H1 (cell line): Measurements from ENCODE around the gene MYH7. TPM values are rescaled to one million over a fixed set of nuclear protein-coding genes. Genes with fewer than 3 reads are reported as not detected.

Source experiments
- CTCF ChIA-PET: fragments of 300-600 bp; sonication (Branson Sonifier 250); formaldehyde crosslinking; loops from one replicate; lab custom pipeline; 2021; ENCODE audit not compliant: partially characterized antibody; lab: Charles Lee
- POLR2A ChIA-PET: fragments of 300-600 bp; sonication (Branson Sonifier 250); formaldehyde crosslinking; loops from one replicate; lab custom pipeline; 2021; ENCODE audit warnings: inconsistent platforms; ENCODE audit not compliant: partially characterized antibody; lab: Charles Lee
- DNase-seq, 2 experiments: peaks; one replicate each; pipeline versions ENCODE4 v3.0.0 to v3.0.0-alpha.2; 2010 to 2022; ENCODE audit warnings: low spot score in 2 of 2, low read depth in 1 of 2, mixed read lengths in 1 of 2
- FAIRE-seq: peaks from 2 replicates; lab custom pipeline; 2011; peaks lifted over from hg19 to GRCh38; lab: Jason Lieb, UNC
- H2AFZ ChIP-seq: 2 replicates; pipeline ENCODE4 v1.8.1; 2012; ENCODE audit warnings: low read length, inconsistent platforms
- H2AK5ac ChIP-seq: 2 replicates; pipeline ENCODE4 v1.6.1; 2013; ENCODE audit warnings: low read depth, low read length
- H2BK120ac ChIP-seq: replicated peaks from 2 replicates; pipeline ENCODE3; 2013; ENCODE audit warnings: low read depth, low read length, inconsistent platforms
- H2BK12ac ChIP-seq: 2 replicates; pipeline ENCODE4 v1.6.1; 2013; ENCODE audit warnings: low read depth, low read length
- H2BK15ac ChIP-seq: 2 replicates; pipeline ENCODE4 v1.6.1; 2013; ENCODE audit warnings: low read length
- H2BK20ac ChIP-seq: 2 replicates; pipeline ENCODE4 v1.6.1; 2013; ENCODE audit warnings: low read length
- H2BK5ac ChIP-seq: 2 replicates; pipeline ENCODE4 v1.6.1; 2013; ENCODE audit warnings: low read depth, low read length
- H3K14ac ChIP-seq: 2 replicates; pipeline ENCODE4 v1.6.1; 2013; ENCODE audit warnings: inconsistent platforms; ENCODE audit not compliant: insufficient read length
- H3K18ac ChIP-seq: 2 replicates; pipeline ENCODE4 v1.6.1; 2013; ENCODE audit warnings: low read length; ENCODE audit errors: extremely low read depth
- H3K23ac ChIP-seq: 2 replicates; pipeline ENCODE4 v1.6.1; 2013; ENCODE audit warnings: inconsistent platforms; ENCODE audit not compliant: insufficient read length
- H3K23me2 ChIP-seq: 2 replicates; pipeline ENCODE4 v1.6.1; 2013; ENCODE audit warnings: low read depth, low read length
- H3K27ac ChIP-seq: 2 replicates; pipeline ENCODE4 v1.6.1; 2011; ENCODE audit warnings: low read depth, low read length, inconsistent platforms
- H3K27me3 ChIP-seq, 4 experiments: replicated peaks in 1 of 4; 1 replicate in 1 of 4; 2 replicates in 3 of 4; pipeline versions ENCODE4 v1.6.1 to v1.8.1; 2011 to 2013; ENCODE audit warnings: low read length in 3 of 4, mild to moderate bottlenecking in 3 of 4, inconsistent platforms in 2 of 4, mixed read lengths in 2 of 4, moderate library complexity in 1 of 4; ENCODE audit not compliant: control insufficient read depth in 3 of 4, insufficient read depth in 3 of 4; ENCODE audit errors: extremely low read depth in 1 of 4
- H3K36me3 ChIP-seq, 4 experiments: 2 replicates each; pipeline versions ENCODE4 v1.6.1 to v1.8.1; 2011 to 2013; ENCODE audit warnings: mild to moderate bottlenecking in 4 of 4, low read length in 3 of 4, moderate library complexity in 2 of 4, control low read depth in 1 of 4, inconsistent platforms in 1 of 4; ENCODE audit not compliant: insufficient read depth in 4 of 4, control insufficient read depth in 2 of 4
- H3K4ac ChIP-seq: replicated peaks from 2 replicates; pipeline ENCODE3; 2013; ENCODE audit warnings: low read length, low read depth, mixed read lengths, inconsistent platforms; ENCODE audit not compliant: insufficient read length
- H3K4me1 ChIP-seq, 4 experiments: replicated peaks in 1 of 4; 1 replicate in 1 of 4; 2 replicates in 3 of 4; pipeline versions ENCODE4 v1.6.1 to v1.8.1; 2011 to 2013; ENCODE audit warnings: low read length in 3 of 4, inconsistent platforms in 2 of 4, mixed read lengths in 1 of 4; ENCODE audit not compliant: insufficient read depth in 4 of 4, control insufficient read depth in 3 of 4
- H3K4me2 ChIP-seq, 2 experiments: 2 replicates each; pipeline versions ENCODE4 v1.6.1 to v1.8.1; 2011 to 2013; ENCODE audit warnings: low read depth in 2 of 2, low read length in 2 of 2, control low read depth in 1 of 2, inconsistent platforms in 1 of 2, mild to moderate bottlenecking in 1 of 2; ENCODE audit not compliant: insufficient read depth in 1 of 2
- H3K4me3 ChIP-seq, 4 experiments: fragments of 200-600, 300-600 bp in 1 of 4; sonication (generic), shearing (Covaris generic), sonication (Bioruptor Twin) in 1 of 4; 2 replicates each; pipeline versions ENCODE4 v1.5.1 to v1.8.1; 2011 to 2016; ENCODE audit warnings: low read length in 4 of 4, low read depth in 3 of 4, control low read depth in 2 of 4, inconsistent platforms in 2 of 4, mild to moderate bottlenecking in 2 of 4, mixed read lengths in 1 of 4, moderate library complexity in 1 of 4; ENCODE audit not compliant: insufficient read depth in 2 of 4; ENCODE audit errors: extremely low read depth in 1 of 4
- H3K56ac ChIP-seq: replicated peaks from 2 replicates; pipeline ENCODE3; 2013; ENCODE audit warnings: low read depth, mild to moderate bottlenecking, mixed read lengths, low read length, inconsistent platforms; ENCODE audit not compliant: insufficient read length
- H3K79me1 ChIP-seq: 2 replicates; pipeline ENCODE4 v1.6.1; 2013; ENCODE audit warnings: low read depth, low read length, control low read depth
- H3K79me2 ChIP-seq, 2 experiments: 2 replicates each; pipeline versions ENCODE4 v1.6.1 to v1.8.1; 2012 to 2013; ENCODE audit warnings: low read length in 2 of 2, mild to moderate bottlenecking in 2 of 2, inconsistent platforms in 1 of 2; ENCODE audit not compliant: insufficient read depth in 2 of 2, control insufficient read depth in 1 of 2
- H3K9ac ChIP-seq, 4 experiments: replicated peaks in 1 of 4; 1 replicate in 1 of 4; 2 replicates in 3 of 4; pipeline versions ENCODE4 v1.6.1 to v1.8.1; 2011 to 2013; ENCODE audit warnings: low read depth in 3 of 4, low read length in 3 of 4, control low read depth in 2 of 4, mild to moderate bottlenecking in 2 of 4, moderate library complexity in 2 of 4, inconsistent platforms in 1 of 4; ENCODE audit errors: extremely low read depth in 1 of 4
- H3K9me3 ChIP-seq, 2 experiments: 2 replicates each; pipeline versions ENCODE4 v1.6.1 to v1.8.1; 2012 to 2013; ENCODE audit warnings: mild to moderate bottlenecking in 2 of 2, moderate library complexity in 2 of 2, control low read depth in 1 of 2, inconsistent platforms in 1 of 2, low read depth in 1 of 2, low read length in 1 of 2, mixed read lengths in 1 of 2; ENCODE audit not compliant: insufficient read depth in 2 of 2
- H4K20me1 ChIP-seq, 2 experiments: replicated peaks in 1 of 2; 2 replicates each; pipeline versions ENCODE3 to v1.8.1; 2011 to 2013; ENCODE audit warnings: inconsistent platforms in 2 of 2, low read length in 2 of 2, mild to moderate bottlenecking in 1 of 2; ENCODE audit not compliant: insufficient read depth in 2 of 2, control insufficient read depth in 1 of 2
- H4K5ac ChIP-seq: 2 replicates; pipeline ENCODE4 v1.6.1; 2013; ENCODE audit warnings: low read length, low read depth, mixed read lengths, inconsistent platforms; ENCODE audit not compliant: insufficient read length
- H4K8ac ChIP-seq: 2 replicates; pipeline ENCODE4 v1.8.0; 2013; ENCODE audit warnings: mild to moderate bottlenecking, moderate library complexity, low read length, inconsistent platforms; ENCODE audit not compliant: insufficient read depth; ENCODE audit errors: extremely low read depth
- H4K91ac ChIP-seq: replicated peaks from 2 replicates; pipeline ENCODE3; 2013; ENCODE audit warnings: low read length, mixed read lengths, inconsistent platforms; ENCODE audit not compliant: insufficient read length
- BACH1 ChIP-seq: IDR thresholded peaks from 2 replicates; pipeline ENCODE4 v1.6.1; 2012; ENCODE audit warnings: low read length, improper control_type of control experiment
- CHD1 ChIP-seq: IDR thresholded peaks from 2 replicates; pipeline ENCODE4 v1.6.1; 2012; ENCODE audit warnings: low read depth, low read length, improper control_type of control experiment
- GTF2F1 ChIP-seq: IDR thresholded peaks from 2 replicates; pipeline ENCODE4 v1.6.1; 2012; ENCODE audit warnings: low read depth, low read length, improper control_type of control experiment, borderline replicate concordance
- JUND ChIP-seq: IDR thresholded peaks from 2 replicates; pipeline ENCODE4 v1.6.1; 2011; ENCODE audit warnings: mild to moderate bottlenecking, improper control_type of control experiment, low read length
- MAFK ChIP-seq: IDR thresholded peaks from 2 replicates; pipeline ENCODE4 v1.6.1; 2012; ENCODE audit warnings: low read depth, mild to moderate bottlenecking, improper control_type of control experiment, low read length
- NRF1 ChIP-seq: IDR thresholded peaks from 2 replicates; pipeline ENCODE4 v1.6.1; 2011; ENCODE audit warnings: mild to moderate bottlenecking, low read depth, low read length, improper control_type of control experiment
- POLR2A ChIP-seq, 2 experiments: IDR thresholded peaks; 1 replicate in 1 of 2; 2 replicates in 1 of 2; pipeline ENCODE4 v1.6.1; 2011; ENCODE audit warnings: low read depth in 2 of 2, low read length in 2 of 2, mild to moderate bottlenecking in 2 of 2; ENCODE audit errors: control extremely low read depth in 1 of 2
- SIRT6 ChIP-seq: IDR thresholded peaks from one replicate; pipeline ENCODE4 v1.7.1; 2012; ENCODE audit warnings: low read length, inconsistent platforms
- SIX5 ChIP-seq: IDR thresholded peaks from 2 replicates; pipeline ENCODE4 v1.6.1; 2011; ENCODE audit warnings: mild to moderate bottlenecking, low read depth, low read length
- WGBS, 2 experiments: shearing (Covaris generic) in 1 of 2; methylation state at CpG; one replicate each; pipeline versions ENCODE4 v1.1.6 to v1.1.7; 2013 to 2015; ENCODE audit warnings: low lambda C conversion rate in 2 of 2, mixed read lengths in 2 of 2, inconsistent platforms in 1 of 2, low coverage in 1 of 2, missing lambda C conversion rate in 1 of 2; ENCODE audit not compliant: insufficient replicate concordance in 2 of 2, insufficient coverage in 1 of 2, insufficient read length in 1 of 2; ENCODE audit errors: extremely low coverage in 1 of 2, missing lambda C conversion rate in 1 of 2; 5-methylcytosine and 5-hydroxymethylcytosine counted together
- long read RNA-seq, 2 experiments: library from RNA in 1 of 2; library from capped mRNA in 1 of 2; stranded (forward); transcript quantifications; one replicate each; pipeline ENCODE4 v2.0.0, GENCODE V29; 2021; ENCODE audit warnings: inconsistent platforms in 1 of 2
- polyA minus RNA-seq, 3 experiments: library from RNA; depleted of rRNA, polyadenylated mRNA; stranded (reverse); fragments of >200 nt; gene quantifications; 1 replicate in 2 of 3; 2 replicates in 1 of 3; pipeline ENCODE4 v1.2.3, GENCODE V29; 2011
- polyA plus RNA-seq, 7 experiments: library from polyadenylated mRNA; depleted of rRNA in 3 of 7; stranded (reverse) in 5 of 7; unstranded in 2 of 7; fragments of >200 nt in 5 of 7; fragments of 200-250 nt in 2 of 7; gene quantifications; 1 replicate in 5 of 7; 2 replicates in 1 of 7; 4 replicates in 1 of 7; pipeline versions ENCODE4 v1.2.1 to v1.2.3, GENCODE V29; 2011 to 2013; ENCODE audit warnings: missing spikeins in 2 of 7, mixed read lengths in 2 of 7
- total RNA-seq: library from RNA; stranded (reverse); fragmentation: NEBNext Ultra II Directional; extraction: Animal tissue kit (Norgen Biotek cat#: 25700); gene quantifications from 2 replicates; pipeline ENCODE4 v1.2.1, GENCODE V29; 2021
- TF ChIP-seq, protein P1 (sequence below): IDR thresholded peaks from 2 replicates; pipeline ENCODE4 v1.6.1; 2011; ENCODE audit warnings: low read length, improper control_type of control experiment

Gene MYH7
- total RNA-seq (not detected in 2 replicates), polyA plus RNA-seq (2011; rRNA removed) (0.02 TPM in 1 of 2 replicates, not detected in the other), polyA minus RNA-seq (2011; rRNA and poly(A)+ RNA removed) (not detected in 2 replicates)
- polyA plus RNA-seq (2011; cell fraction: cytosol; rRNA removed), result not detected
- polyA plus RNA-seq (2011; cell fraction: nucleus; rRNA removed), result 0.01 TPM
- 0.03 TPM in 1 of 4 replicates, not detected in the others for polyA plus RNA-seq (2012, experiment 1 of 2)
- polyA plus RNA-seq (2012, experiment 2 of 2), result not detected
- polyA plus RNA-seq (2013, experiment 1 of 2), result not detected
- polyA plus RNA-seq (2013, experiment 2 of 2), result under 0.01 TPM
- not detected for polyA minus RNA-seq (2011; cell fraction: cytosol; rRNA and poly(A)+ RNA removed)
- polyA minus RNA-seq (2011; cell fraction: nucleus; rRNA and poly(A)+ RNA removed), result not detected
- long read RNA-seq, experiment 1, result 0 reads
- long read RNA-seq, experiment 2, result 0 reads

GRCh38 chr14:23435543-23436326 lies at the start of gene MYH7:
Gene MYH7 (minus strand): TSS chr14:23435660. CDS start chr14:23433732, 1,928 bp downstream.
- no peak within 1 kb of the TSS for H2BK20ac ChIP-seq
- no peak within 1 kb of the TSS for H3K18ac ChIP-seq
- H3K4me2 ChIP-seq, result no peak within 1 kb of the TSS
- H3K4me1 ChIP-seq, result peaks cover 0 to 6% (median 2%) of the 10 kb centered on the region in 4 experiments; a peak in 2 of 7 replicates
- H4K20me1 ChIP-seq, result no peaks in the 10 kb centered on the region
- no peaks in the 10 kb centered on the region for H3K9me3 ChIP-seq
- peak within 1 kb of the TSS; percentile 8; the same call in 1 of the 2 replicates for H2BK5ac ChIP-seq
- FAIRE-seq (no peak), DNase-seq (no peak)
- H4K91ac ChIP-seq, result no peak within 1 kb of the TSS
- no peaks in the 10 kb centered on the region for H3K79me1 ChIP-seq
- ChIA-PET POLR2A (interaction anchor here (0.6 to 1.3 kb wide), 4 partner anchors 22 to 114 kb away, joined by 3 to 4 read pairs (median 4); partner anchors contain the start of gene PABPN1), CTCF (interaction anchor here (0.6 to 3.2 kb wide), 19 partner anchors 9 to 315 kb away, joined by 3 to 19 read pairs (median 4); partner anchors contain the start of genes NGDN and SLC22A17)
- no peak within 1 kb of the TSS for H2AK5ac ChIP-seq
- H3K27me3 ChIP-seq, result peaks cover 0 to 4% (median 0%) of the 10 kb centered on the region in 4 experiments; a peak in 1 of 7 replicates
- H3K23me2 ChIP-seq, result no peaks in the 10 kb centered on the region
- H3K14ac ChIP-seq, result no peak within 1 kb of the TSS
- no peaks in the 10 kb centered on the region for H3K36me3 ChIP-seq
- no peak within 1 kb of the TSS for H2BK12ac ChIP-seq
- H3K23ac ChIP-seq, result no peak within 1 kb of the TSS
- no peak within 1 kb of the TSS for H4K8ac ChIP-seq
- no peak within 1 kb of the TSS for H2BK15ac ChIP-seq
- no peak within 1 kb of the TSS for H2AFZ ChIP-seq
- H2BK120ac ChIP-seq, result no peak within 1 kb of the TSS
- WGBS, 2 experiments, result 78% methylated on average over 10 of the region's 10 CpGs; no CpG with 5 or more reads in 1 of the 2 experiments
- H3K9ac ChIP-seq, result no peak within 1 kb of the TSS
- no peak within 1 kb of the TSS for H3K4ac ChIP-seq
- no peak within 1 kb of the TSS for H3K27ac ChIP-seq
- H3K56ac ChIP-seq, result no peak within 1 kb of the TSS
- H3K4me3 ChIP-seq, result no peak within 1 kb of the TSS
- no peaks in the 10 kb centered on the region for H3K79me2 ChIP-seq
- H4K5ac ChIP-seq, result no peak within 1 kb of the TSS
- TF ChIP-seq MAFK (no peak), JUND (no peak), SIRT6 (no peak), CHD1 (no peak), POLR2A (IDR thresholded peaks at IDR 0.05; ENCODE audit: control extremely low read depth in 1 of 2, low read depth in 2 of 2, low read length in 2 of 2) (no peak), BACH1 (no peak), SIX5 (no peak), NRF1 (no peak), GTF2F1 (no peak)
- TF ChIP-seq, protein P1, sequence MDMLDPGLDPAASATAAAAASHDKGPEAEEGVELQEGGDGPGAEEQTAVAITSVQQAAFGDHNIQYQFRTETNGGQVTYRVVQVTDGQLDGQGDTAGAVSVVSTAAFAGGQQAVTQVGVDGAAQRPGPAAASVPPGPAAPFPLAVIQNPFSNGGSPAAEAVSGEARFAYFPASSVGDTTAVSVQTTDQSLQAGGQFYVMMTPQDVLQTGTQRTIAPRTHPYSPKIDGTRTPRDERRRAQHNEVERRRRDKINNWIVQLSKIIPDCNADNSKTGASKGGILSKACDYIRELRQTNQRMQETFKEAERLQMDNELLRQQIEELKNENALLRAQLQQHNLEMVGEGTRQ, result no peak
